Gastrocnemius medialis (tissue), 4 donors: ENCODE data around the gene MAIP1. TPM values are rescaled to one million over a fixed set of nuclear protein-coding genes. Genes with fewer than 3 reads are reported as not detected.

ENCODE experiments used
- ATAC-seq, 2 donors: fragments of 150-250 bp; one replicate each; pipeline ENCODE4 v1.9.1; 2016
- DNase-seq, 2 donors: peaks; one replicate each; pipeline ENCODE4 v3.0.0-alpha.2; 2019
- H3K27ac ChIP-seq, 4 donors: fragments of 200-600 bp; sonication (generic); 1 replicate in 1 of 4; 2 replicates in 3 of 4; pipeline ENCODE4 v1.5.1; 2016 to 2018; ENCODE audit warnings: mild to moderate bottlenecking in 2 of 4, moderate library complexity in 1 of 4
- H3K27me3 ChIP-seq, 3 donors: fragments of 200-600 bp; sonication (generic) in 2 of 3; 1 replicate in 1 of 3; 2 replicates in 2 of 3; pipeline versions ENCODE4 v1.5.1 to v1.6.0; 2016 to 2019; ENCODE audit warnings: mild to moderate bottlenecking in 1 of 3, moderate library complexity in 1 of 3
- H3K36me3 ChIP-seq, 2 donors: fragments of 200-600 bp; sonication (generic) in 1 of 2; one replicate each; pipeline ENCODE4 v1.5.1; 2017 to 2018
- H3K4me1 ChIP-seq, 2 donors: fragments of 200-600 bp; sonication (generic) in 1 of 2; one replicate each; pipeline ENCODE4 v1.5.1; 2016 to 2017; ENCODE audit warnings: mild to moderate bottlenecking in 2 of 2
- H3K4me3 ChIP-seq, 4 donors: fragments of 200-600 bp; sonication (generic) in 3 of 4; 1 replicate in 1 of 4; 2 replicates in 3 of 4; pipeline ENCODE4 v1.5.1; 2016 to 2019; ENCODE audit warnings: mild to moderate bottlenecking in 2 of 4
- H3K9me3 ChIP-seq, 3 donors: fragments of 200-600 bp; sonication (generic) in 2 of 3; 1 replicate in 1 of 3; 2 replicates in 2 of 3; pipeline ENCODE4 v1.5.1; 2016 to 2019
- CTCF ChIP-seq, 5 experiments: fragments of 450-650 bp in 3 of 5; fragments of 200-600 bp in 2 of 5; sonication (generic) in 2 of 5; IDR thresholded peaks in 4 of 5; conservative IDR thresholded peaks in 1 of 5; 1 replicate in 4 of 5; 2 replicates in 1 of 5; pipeline ENCODE4 v1.5.1; 2016 to 2019; ENCODE audit warnings: antibody characterized with exemption in 5 of 5, mild to moderate bottlenecking in 3 of 5, moderate library complexity in 3 of 5
- POLR2A ChIP-seq, 2 donors: fragments of 450-650 bp; IDR thresholded peaks; one replicate each; pipeline ENCODE4 v1.6.1; 2017; ENCODE audit warnings: antibody characterized with exemption in 2 of 2, mild to moderate bottlenecking in 2 of 2, moderate library complexity in 2 of 2
- in situ Hi-C, 4 donors: fragments of 200-750 bp; cut with MboI; loops; one replicate each; pipeline versions ENCODE4 v1.15.0 to v1.8.0; 2017; ENCODE audit warnings: low sequenced_read_pairs in 4 of 4
- intact Hi-C: fragments of 100-400 bp; cut with DNase I; formaldehyde crosslinking; loops from one replicate; pipeline ENCODE4 v1.15.1; 2023; ENCODE audit warnings: low total_unique reads
- total RNA-seq, 4 donors: library from RNA; depleted of rRNA; stranded (reverse); fragments of >200 nt; gene quantifications; one replicate each; pipeline versions ENCODE4 v1.1.0 to v1.2.3, GENCODE V29; 2016

Gene MAIP1
- total RNA-seq, 4 donors from 2014 or later = 21.9 to 40.2 (median 26.6) TPM

DNA sequence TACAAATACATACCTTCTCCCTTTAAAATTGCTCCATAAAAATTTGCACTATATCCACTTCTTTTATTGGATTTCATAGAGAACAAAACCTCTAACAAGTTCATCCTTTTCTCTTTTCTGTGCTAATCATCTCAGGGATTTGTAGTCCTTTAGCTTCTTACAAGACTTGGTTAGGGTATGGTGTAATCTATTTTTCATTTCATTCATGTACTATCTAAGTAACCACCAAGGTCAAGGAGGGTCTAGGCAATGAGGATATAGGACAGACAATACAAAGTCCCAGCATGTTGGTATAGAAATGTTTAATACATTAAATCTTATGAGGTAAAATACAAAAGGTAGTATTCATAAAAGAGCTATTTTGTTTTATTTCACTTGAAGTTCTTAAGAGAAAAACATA is 26.8 kb upstream of the MAIP1 start:
- TF ChIP-seq POLR2A (IDR thresholded peaks at IDR 0.05) (no peak), CTCF (IDR thresholded peaks at IDR 0.05 in 4 of 5, conservative IDR thresholded peaks at IDR 0.05 in 1 of 5) (no peak)
- H3K4me1 ChIP-seq = peaks cover 0 to 2% of the 10 kb centered on the region in 2 donors
- peaks cover 0 to 33% of the 10 kb centered on the region in 2 donors for H3K36me3 ChIP-seq
- in situ Hi-C loops (no loop called here), intact Hi-C loops (no loop called here)
- DNase-seq (no peak), ATAC-seq (no peak)
- H3K9me3 ChIP-seq = no peaks in the 10 kb centered on the region
- H3K4me3 ChIP-seq = no peak overlapping the region
- no peaks in the 10 kb centered on the region for H3K27me3 ChIP-seq
- no peak overlapping the region for H3K27ac ChIP-seq

- H3K9me3 ChIP-seq = no peaks in the 10 kb centered on the region
- DNase-seq = no peak
- no peak overlapping the region for H3K27ac ChIP-seq
- H3K27me3 ChIP-seq = no peaks in the 10 kb centered on the region
- intact Hi-C loops (no loop called here), in situ Hi-C loops (no loop called here)
- ATAC-seq = no peak
- H3K4me1 ChIP-seq = no peaks in the 10 kb centered on the region
- H3K36me3 ChIP-seq = peaks cover 0 to 33% of the 10 kb centered on the region in 2 donors
- no peak overlapping the region for H3K4me3 ChIP-seq
- TF ChIP-seq CTCF (IDR thresholded peaks at IDR 0.05 in 4 of 5, conservative IDR thresholded peaks at IDR 0.05 in 1 of 5) (no peak), POLR2A (IDR thresholded peaks at IDR 0.05) (no peak)
Observed at GRCh38 chr2:199929262-199929661, 26.1 kb upstream of the MAIP1 start.

DNA sequence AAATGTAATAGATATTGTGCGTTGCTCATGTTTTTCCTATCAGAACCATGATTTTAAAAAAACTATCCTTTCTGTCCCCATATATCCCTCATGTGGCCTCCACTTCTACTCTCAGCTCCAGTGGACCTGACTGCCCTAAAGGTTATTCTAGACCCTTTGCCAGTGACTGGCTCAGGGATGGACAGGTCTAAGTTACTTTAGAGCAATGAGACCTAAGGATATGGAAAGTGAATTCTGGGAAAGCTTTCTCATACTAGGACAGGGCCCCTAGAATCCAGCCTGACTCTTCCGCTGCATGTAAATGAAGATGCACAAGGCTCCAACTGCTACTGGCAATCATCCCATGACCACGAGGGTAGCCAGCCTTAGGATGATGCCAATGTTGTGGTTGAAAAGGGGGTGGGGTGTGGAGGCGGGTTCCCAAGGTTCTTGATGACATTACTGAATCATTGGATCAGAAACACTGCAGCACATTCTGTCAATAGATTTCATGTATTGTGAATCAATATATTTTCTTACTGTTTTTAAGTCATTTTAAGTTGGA is 23.0 kb upstream of the MAIP1 start:
- H3K27me3 ChIP-seq = no peaks in the 10 kb centered on the region
- H3K4me3 ChIP-seq = no peak overlapping the region
- H3K27ac ChIP-seq = no peak overlapping the region
- ATAC-seq (no peak), DNase-seq (no peak)
- in situ Hi-C loops (no loop called here), intact Hi-C loops (no loop called here)
- TF ChIP-seq CTCF (IDR thresholded peaks at IDR 0.05 in 4 of 5, conservative IDR thresholded peaks at IDR 0.05 in 1 of 5) (no peak), POLR2A (IDR thresholded peaks at IDR 0.05) (no peak)
- H3K4me1 ChIP-seq = peaks cover 0 to 3% of the 10 kb centered on the region in 2 donors
- H3K9me3 ChIP-seq = no peaks in the 10 kb centered on the region
- H3K36me3 ChIP-seq = peaks cover 0 to 43% of the 10 kb centered on the region in 2 donors

DNA sequence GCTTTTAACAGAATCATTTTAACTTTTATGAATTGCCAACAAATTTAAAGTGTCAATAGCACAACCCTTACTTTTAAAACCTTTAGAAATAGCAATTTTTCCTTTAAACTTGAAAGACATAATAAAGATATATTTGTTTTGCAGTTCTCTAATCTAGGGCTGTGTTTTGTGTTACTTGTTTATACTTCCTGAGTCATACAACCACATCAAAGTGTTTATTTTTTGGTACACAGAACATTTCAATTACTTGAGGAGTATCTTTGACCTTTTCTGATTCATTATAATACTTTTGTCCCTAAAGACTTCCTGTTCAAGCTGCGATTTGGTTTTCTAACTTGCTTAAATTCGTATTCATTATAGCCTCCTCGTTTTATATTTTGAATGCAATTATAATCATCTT is 21.9 kb upstream of the MAIP1 start:
- DNase-seq = no peak
- Histone ChIP-seq H3K4me3 (no peak overlapping the region), H3K36me3 (peaks cover 0 to 50% of the 10 kb centered on the region in 2 donors), H3K27ac (no peak overlapping the region), H3K9me3 (no peaks in the 10 kb centered on the region), H3K27me3 (no peaks in the 10 kb centered on the region), H3K4me1 (peaks cover 0 to 6% of the 10 kb centered on the region in 2 donors)
- intact Hi-C loops = no loop called here
- TF ChIP-seq CTCF (IDR thresholded peaks at IDR 0.05 in 4 of 5, conservative IDR thresholded peaks at IDR 0.05 in 1 of 5) = no peak
- no peak for TF ChIP-seq POLR2A (IDR thresholded peaks at IDR 0.05)
- in situ Hi-C loops = no loop called here
- ATAC-seq = no peak

- H3K27me3 ChIP-seq = no peaks in the 10 kb centered on the region
- no peak for ATAC-seq
- H3K27ac ChIP-seq = no peak overlapping the region
- no peak for DNase-seq
- H3K9me3 ChIP-seq = no peaks in the 10 kb centered on the region
- peaks cover 0 to 6% of the 10 kb centered on the region in 2 donors for H3K4me1 ChIP-seq
- no peak overlapping the region for H3K4me3 ChIP-seq
- H3K36me3 ChIP-seq = peaks cover 0 to 36% of the 10 kb centered on the region in 2 donors
- in situ Hi-C loops = no loop called here
- intact Hi-C loops = no loop called here
- TF ChIP-seq POLR2A (IDR thresholded peaks at IDR 0.05) (no peak), CTCF (IDR thresholded peaks at IDR 0.05 in 4 of 5, conservative IDR thresholded peaks at IDR 0.05 in 1 of 5) (no peak)
Observed at GRCh38 chr2:199936554-199936953, 18.8 kb upstream of the MAIP1 start.
